HFFc6 (cell line): ENCODE data around the gene C5. TPM values are rescaled to one million over a fixed set of nuclear protein-coding genes. Genes with fewer than 3 reads are reported as not detected.

ENCODE experiments used
- DNase-seq: peaks from one replicate; pipeline ENCODE4 v3.0.0-alpha.2; 2018
- H3K27ac Mint-ChIP-seq: 2 replicates; pipeline ENCODE4 v1.8.0; 2020; ENCODE audit warnings: mild to moderate bottlenecking, mixed read lengths
- H3K27me3 Mint-ChIP-seq: 2 replicates; pipeline ENCODE4 v1.8.0; 2021; ENCODE audit warnings: mild to moderate bottlenecking, moderate library complexity, mixed read lengths; ENCODE audit not compliant: insufficient read depth
- H3K36me3 Mint-ChIP-seq: 2 replicates; pipeline ENCODE4 v1.8.0; 2021; ENCODE audit warnings: low read depth, mixed read lengths
- H3K4me1 Mint-ChIP-seq: 2 replicates; pipeline ENCODE4 v1.8.0; 2020; ENCODE audit warnings: low read depth, mixed read lengths
- H3K4me3 Mint-ChIP-seq: 2 replicates; pipeline ENCODE4 v1.8.0; 2020; ENCODE audit warnings: mild to moderate bottlenecking, moderate library complexity, mixed read lengths
- H3K9me3 Mint-ChIP-seq: 2 replicates; pipeline ENCODE4 v1.8.0; 2020; ENCODE audit warnings: mild to moderate bottlenecking, mixed read lengths
- total RNA-seq, 6 experiments: library from RNA; stranded (reverse); fragmentation: NEBNext Ultra II Directional; extraction: Animal tissue kit (Norgen Biotek cat#: 25700); gene quantifications; 2 replicates in 1 of 6; 3 replicates in 5 of 6; pipeline ENCODE4 v1.2.3, GENCODE V29; 2021
- TF ChIP-seq, protein P1 (sequence below): fragments of 200-600 bp; sonication (generic); IDR thresholded peaks from 2 replicates; pipeline ENCODE4 v1.5.0; 2021; ENCODE audit warnings: antibody characterized with exemption, mild to moderate bottlenecking

C5 gene
- total RNA-seq, 6 experiments from 2014 or later: 1.5 to 2.3 (median 2.1) TPM

DNA sequence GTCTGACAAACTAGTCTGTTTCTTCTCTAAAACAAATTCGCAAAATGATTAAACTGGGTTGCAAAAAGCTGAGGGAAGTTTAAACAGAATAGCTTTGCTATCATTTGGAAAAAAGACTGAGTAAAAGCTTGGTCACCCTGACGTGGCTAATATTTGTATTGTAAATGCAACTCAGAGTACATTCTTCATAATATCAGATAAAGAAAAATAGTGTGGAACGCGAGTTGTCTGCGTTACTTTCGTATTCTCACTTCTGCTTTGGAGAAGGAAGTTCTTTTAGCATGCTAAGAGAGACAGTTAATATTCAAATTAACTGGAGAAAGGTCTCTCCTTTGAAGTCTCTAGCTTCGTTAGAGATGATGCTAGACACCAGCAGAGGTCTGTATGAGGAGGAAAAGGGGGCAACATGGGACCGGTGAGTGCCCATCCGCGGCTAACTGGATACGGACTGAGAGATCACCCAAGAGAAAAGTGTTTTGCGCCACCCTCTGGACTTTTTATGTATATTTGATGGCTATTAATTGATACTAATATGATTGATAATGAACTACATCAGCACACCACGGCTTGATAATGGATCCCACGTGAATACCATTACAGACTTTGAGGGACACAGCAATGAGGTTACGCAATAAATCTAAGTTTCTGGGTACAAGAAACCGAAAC, 21.8 kb upstream of the C5 start:
- Mint-ChIP-seq H3K9me3 (peaks cover 19% of the 10 kb centered on the region), H3K27me3 (peaks cover 2% of the 10 kb centered on the region), H3K4me3 (peak overlapping the region; percentile 95), H3K4me1 (peaks cover 33% of the 10 kb centered on the region), H3K36me3 (peaks cover 18% of the 10 kb centered on the region), H3K27ac (peak overlapping the region; percentile 95)
- peak; percentile 50 for DNase-seq
- TF ChIP-seq, protein P1, sequence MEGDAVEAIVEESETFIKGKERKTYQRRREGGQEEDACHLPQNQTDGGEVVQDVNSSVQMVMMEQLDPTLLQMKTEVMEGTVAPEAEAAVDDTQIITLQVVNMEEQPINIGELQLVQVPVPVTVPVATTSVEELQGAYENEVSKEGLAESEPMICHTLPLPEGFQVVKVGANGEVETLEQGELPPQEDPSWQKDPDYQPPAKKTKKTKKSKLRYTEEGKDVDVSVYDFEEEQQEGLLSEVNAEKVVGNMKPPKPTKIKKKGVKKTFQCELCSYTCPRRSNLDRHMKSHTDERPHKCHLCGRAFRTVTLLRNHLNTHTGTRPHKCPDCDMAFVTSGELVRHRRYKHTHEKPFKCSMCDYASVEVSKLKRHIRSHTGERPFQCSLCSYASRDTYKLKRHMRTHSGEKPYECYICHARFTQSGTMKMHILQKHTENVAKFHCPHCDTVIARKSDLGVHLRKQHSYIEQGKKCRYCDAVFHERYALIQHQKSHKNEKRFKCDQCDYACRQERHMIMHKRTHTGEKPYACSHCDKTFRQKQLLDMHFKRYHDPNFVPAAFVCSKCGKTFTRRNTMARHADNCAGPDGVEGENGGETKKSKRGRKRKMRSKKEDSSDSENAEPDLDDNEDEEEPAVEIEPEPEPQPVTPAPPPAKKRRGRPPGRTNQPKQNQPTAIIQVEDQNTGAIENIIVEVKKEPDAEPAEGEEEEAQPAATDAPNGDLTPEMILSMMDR: peak; percentile 75

DNA sequence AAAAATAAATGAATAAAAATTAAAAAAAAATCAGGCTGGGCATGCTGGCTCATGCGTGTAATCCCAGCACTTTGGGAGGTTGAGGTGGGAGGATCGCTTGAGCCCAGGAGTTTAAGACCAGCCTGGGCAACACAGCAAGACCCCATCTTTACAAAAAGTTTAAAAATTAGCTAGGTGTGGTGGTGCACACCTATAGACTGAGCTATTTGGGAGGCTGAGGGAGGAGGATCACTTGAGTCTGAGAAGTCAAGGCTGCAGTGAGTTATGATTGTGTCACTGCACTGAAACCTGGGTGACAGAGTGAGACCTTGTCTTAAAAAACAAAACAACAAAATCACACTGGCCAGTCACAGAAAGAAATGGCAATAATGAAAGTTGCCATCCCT, 21.3 kb upstream of the C5 start:
- peak overlapping the region; percentile 95 for H3K4me3 Mint-ChIP-seq
- TF ChIP-seq, protein P1: no peak
- H3K36me3 Mint-ChIP-seq: peaks cover 18% of the 10 kb centered on the region
- peaks cover 33% of the 10 kb centered on the region for H3K4me1 Mint-ChIP-seq
- no peak for DNase-seq
- peaks cover 19% of the 10 kb centered on the region for H3K9me3 Mint-ChIP-seq
- H3K27ac Mint-ChIP-seq: peak overlapping the region; percentile 95
- H3K27me3 Mint-ChIP-seq: peaks cover 2% of the 10 kb centered on the region; the same call in 1 of the 2 replicates

DNA sequence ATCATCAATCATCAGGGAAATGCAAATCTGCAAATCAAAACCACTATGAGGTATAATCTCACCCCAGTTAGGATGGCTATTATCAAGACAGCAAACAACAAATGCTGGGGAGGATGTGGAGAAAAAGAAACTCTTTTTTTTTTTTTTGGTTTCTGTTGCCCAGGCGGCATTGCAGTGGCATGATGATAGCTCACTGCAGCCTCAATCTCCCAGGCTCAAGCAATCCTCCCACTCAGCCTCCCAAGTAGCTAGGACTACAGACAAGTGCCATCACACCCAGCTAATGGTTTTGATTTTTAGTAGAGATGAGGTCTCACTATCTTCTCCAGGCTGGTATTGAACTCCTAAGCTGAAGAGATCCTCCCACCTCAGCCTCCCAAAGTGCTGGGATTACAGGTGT, 19.3 kb upstream of the C5 start:
- Mint-ChIP-seq H3K4me1 (peaks cover 25% of the 10 kb centered on the region), H3K9me3 (peaks cover 19% of the 10 kb centered on the region), H3K4me3 (no peak overlapping the region), H3K36me3 (peaks cover 18% of the 10 kb centered on the region), H3K27ac (no peak overlapping the region), H3K27me3 (no peaks in the 10 kb centered on the region)
- TF ChIP-seq, protein P1: no peak
- DNase-seq: no peak

DNA sequence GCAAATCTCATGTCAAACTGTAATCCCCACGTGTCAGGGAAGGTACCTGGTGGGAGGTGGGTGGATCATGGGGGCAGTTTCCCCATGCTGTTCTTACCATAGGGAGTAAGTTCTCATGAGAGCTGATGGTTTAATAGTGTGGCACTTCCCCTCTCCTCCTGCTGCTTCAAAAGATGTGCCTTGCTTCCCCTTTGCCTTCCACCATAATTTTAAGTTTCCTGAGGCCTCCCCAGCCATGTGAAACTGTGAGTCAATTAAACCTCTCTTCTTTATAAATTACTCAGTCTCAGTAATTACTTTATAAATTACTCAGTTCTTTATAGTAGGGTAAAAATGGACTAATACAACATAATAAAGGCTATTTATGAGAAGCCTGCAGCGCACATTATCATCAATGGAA, 17.6 kb upstream of the C5 start:
- Mint-ChIP-seq H3K36me3 (peaks cover 18% of the 10 kb centered on the region), H3K27me3 (no peaks in the 10 kb centered on the region; the same call in 1 of the 2 replicates), H3K4me3 (no peak overlapping the region), H3K4me1 (peaks cover 14% of the 10 kb centered on the region), H3K27ac (no peak overlapping the region), H3K9me3 (peaks cover 19% of the 10 kb centered on the region)
- no peak for DNase-seq
- TF ChIP-seq, protein P1: no peak

DNA sequence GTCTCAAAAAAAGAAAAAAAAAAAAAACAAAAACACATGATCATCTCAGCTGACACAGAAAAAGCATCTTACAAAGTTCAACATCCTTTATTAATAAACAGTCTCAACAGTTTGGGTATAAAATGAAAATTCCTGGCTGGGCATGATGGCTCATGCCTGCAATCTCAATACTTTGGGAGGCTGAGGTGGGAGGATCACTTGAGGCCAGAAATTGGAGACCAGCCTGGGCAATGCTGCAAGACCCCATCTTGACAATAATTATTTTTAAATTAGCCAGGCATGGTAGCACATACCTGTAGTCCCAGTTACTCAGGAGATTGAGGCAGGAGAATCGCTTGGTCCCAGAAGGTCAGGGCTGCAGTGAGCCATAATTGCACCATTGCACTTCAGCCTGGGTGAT, 16.8 kb upstream of the C5 start:
- H3K36me3 Mint-ChIP-seq: peaks cover 18% of the 10 kb centered on the region
- H3K27me3 Mint-ChIP-seq: no peaks in the 10 kb centered on the region; the same call in none of the 2 replicates
- H3K4me3 Mint-ChIP-seq: no peak overlapping the region
- H3K4me1 Mint-ChIP-seq: peaks cover 14% of the 10 kb centered on the region
- no peak for DNase-seq
- peaks cover 19% of the 10 kb centered on the region for H3K9me3 Mint-ChIP-seq
- no peak overlapping the region for H3K27ac Mint-ChIP-seq
- TF ChIP-seq, protein P1: no peak
